Kidney (tissue), 14 donors: ENCODE results near the gene KCNA3. TPM values are rescaled to one million over a fixed set of nuclear protein-coding genes. Genes with fewer than 3 reads are reported as not detected.

Experiments
- DNase-seq, 5 donors: peaks; one replicate each; pipeline ENCODE4 v3.0.0-alpha.2; 2013 to 2020
- FAIRE-seq: peaks from 2 replicates; lab custom pipeline; 2012; peaks lifted over from hg19 to GRCh38; lab: Jason Lieb, UNC
- H3K27ac ChIP-seq, 2 donors: one replicate each; pipeline ENCODE4 v1.7.0; 2013; ENCODE audit warnings: low read depth in 2 of 2, low read length in 2 of 2, inconsistent platforms in 1 of 2
- H3K27me3 ChIP-seq: one replicate; pipeline ENCODE4 v1.7.1; 2013; ENCODE audit warnings: low read length, inconsistent platforms; ENCODE audit not compliant: control insufficient read depth, insufficient read depth
- H3K36me3 ChIP-seq, 3 donors: one replicate each; pipeline versions ENCODE4 v1.7.0 to v1.7.1; 2013; ENCODE audit warnings: low read length in 3 of 3, control low read depth in 1 of 3, inconsistent platforms in 1 of 3; ENCODE audit not compliant: insufficient read depth in 3 of 3, control insufficient read depth in 2 of 3
- H3K4me1 ChIP-seq, 3 donors: one replicate each; pipeline versions ENCODE4 v1.7.0 to v1.7.1; 2013; ENCODE audit warnings: low read length in 3 of 3, inconsistent platforms in 1 of 3, low read depth in 1 of 3; ENCODE audit not compliant: control insufficient read depth in 2 of 3, insufficient read depth in 2 of 3
- H3K4me3 ChIP-seq, 3 donors: one replicate each; pipeline versions ENCODE4 v1.7.0 to v1.8.1; 2013; ENCODE audit warnings: low read length in 3 of 3, control low read depth in 1 of 3, inconsistent platforms in 1 of 3
- H3K9ac ChIP-seq, 3 donors: one replicate each; pipeline versions ENCODE4 v1.7.0 to v1.7.1; 2013; ENCODE audit warnings: low read length in 3 of 3, control low read depth in 1 of 3, inconsistent platforms in 1 of 3
- H3K9me3 ChIP-seq, 3 donors: one replicate each; pipeline versions ENCODE4 v1.7.0 to v1.7.1; 2013; ENCODE audit warnings: low read length in 3 of 3, control low read depth in 1 of 3, inconsistent platforms in 1 of 3; ENCODE audit not compliant: control insufficient read depth in 2 of 3, insufficient read depth in 1 of 3
- CTCF ChIP-seq: IDR thresholded peaks from 3 replicates; pipeline ENCODE4 v1.5.1; 2012; ENCODE audit warnings: mild to moderate bottlenecking, moderate library complexity, borderline replicate concordance; ENCODE audit not compliant: insufficient read depth; ENCODE audit errors: extremely low read depth
- intact Hi-C: fragments of 100-400 bp; cut with DNase I; formaldehyde crosslinking; loops from one replicate; pipeline ENCODE4 v1.11.1; 2022
- polyA plus RNA-seq: library from polyadenylated mRNA; stranded (reverse); fragments of 350-450 nt; fragmentation: Illumina TruSeq; extraction: RNeasy Lipid Tissue Mini Kit (QIAGEN cat#74804); gene quantifications from one replicate; pipeline ENCODE4 v1.2.3, GENCODE V29; 2014; ENCODE audit warnings: low read depth, low replicate concordance; ENCODE audit not compliant: insufficient read depth
- total RNA-seq: library from RNA; stranded (reverse); fragmentation: NEBNext Ultra II Directional; extraction: Animal tissue kit (Norgen Biotek cat#: 25700); gene quantifications from one replicate; pipeline ENCODE4 v1.2.1, GENCODE V29; 2021
- donor health status: control.
- donor health status: control.
- donor health status: control.
- donor health status: control.
- donor health status: control.
- donor health status: DM: yes; HTN: yes; CAD: no.
- donor health status: Normal renal cell carcinoma (clear cell type).

Gene KCNA3
- total and polyA plus RNA-seq, 2 donors from 2014 or later: 6.7 TPM; not detected in 1

DNA sequence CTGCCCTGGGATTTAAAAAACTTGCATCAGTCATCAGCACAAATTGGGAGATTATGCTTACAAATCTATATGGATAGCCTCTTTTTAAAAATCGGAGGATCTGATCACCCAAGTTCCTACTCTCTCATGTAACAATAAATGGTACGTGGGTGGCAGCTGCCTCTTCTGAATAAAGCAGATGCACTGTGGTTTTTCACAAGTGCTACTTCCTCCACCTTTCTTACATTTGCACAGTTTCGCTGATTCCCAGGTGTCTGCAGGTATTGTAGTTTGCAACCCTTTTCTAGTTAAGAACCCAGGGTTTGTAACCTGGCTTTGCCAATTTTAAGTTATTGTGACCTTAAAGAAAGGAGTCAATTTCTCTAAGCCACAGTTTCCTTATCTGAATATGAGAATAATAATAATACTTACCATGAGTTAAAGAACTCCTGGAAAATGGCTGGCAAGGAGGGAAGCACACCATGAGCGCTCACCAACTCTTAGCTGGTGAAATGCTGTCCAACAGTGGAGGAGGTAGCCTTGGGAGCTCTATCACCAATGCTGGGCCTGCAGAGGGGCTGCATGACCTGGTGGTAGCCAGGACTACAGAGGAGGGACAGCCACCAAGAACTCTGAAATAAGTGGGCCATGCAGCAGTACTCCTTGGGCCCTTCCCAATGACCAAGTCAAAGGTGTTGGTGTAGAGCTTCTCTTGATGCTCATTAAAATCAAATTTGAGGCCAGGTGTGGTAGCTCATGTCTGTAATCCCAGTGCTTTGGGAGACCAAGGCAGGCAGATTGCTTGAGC lies 38.4 kb downstream of the KCNA3 start:
- Histone ChIP-seq H3K9me3 (no peaks in the 10 kb centered on the region), H3K27me3 (no peaks in the 10 kb centered on the region), H3K4me1 (no peaks in the 10 kb centered on the region), H3K9ac (no peak overlapping the region), H3K4me3 (no peak overlapping the region), H3K36me3 (no peaks in the 10 kb centered on the region), H3K27ac (no peak overlapping the region)
- no peak for TF ChIP-seq CTCF
- DNase-seq (no peak), FAIRE-seq (no peak)
- intact Hi-C loops: no loop called here

DNA sequence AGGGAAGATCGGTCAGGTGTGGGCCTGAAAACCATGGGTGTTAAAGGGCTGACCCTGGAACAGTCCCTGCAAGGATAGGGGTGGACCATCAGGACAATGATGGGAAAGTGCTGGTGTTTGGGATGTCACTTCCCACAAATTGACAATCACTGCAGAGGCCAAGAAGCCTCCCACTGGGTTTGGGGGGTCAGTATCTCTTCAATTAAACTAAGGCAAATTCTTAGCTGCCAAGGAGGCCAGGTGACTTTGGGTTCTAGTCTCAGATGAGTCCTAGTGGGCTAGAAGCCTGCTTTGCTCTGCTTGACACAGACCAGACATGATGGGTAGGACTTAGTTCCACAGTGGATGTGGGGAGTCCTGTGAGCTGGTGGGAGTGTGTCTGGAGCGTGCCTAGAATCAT lies 39.3 kb downstream of the KCNA3 start:
- DNase-seq (no peak), FAIRE-seq (no peak)
- TF ChIP-seq CTCF: no peak
- intact Hi-C loops: no loop called here
- peaks cover 0 to 2% (median 0%) of the 10 kb centered on the region in 3 donors for H3K4me1 ChIP-seq
- no peak overlapping the region for H3K27ac ChIP-seq
- no peak overlapping the region for H3K4me3 ChIP-seq
- H3K9ac ChIP-seq: no peak overlapping the region
- H3K27me3 ChIP-seq: no peaks in the 10 kb centered on the region
- no peaks in the 10 kb centered on the region for H3K9me3 ChIP-seq
- H3K36me3 ChIP-seq: no peaks in the 10 kb centered on the region

- H3K4me1 ChIP-seq: peaks cover 0 to 2% (median 0%) of the 10 kb centered on the region in 3 donors
- DNase-seq: peak; percentile 21 to 92 (median 43)
- H3K27ac ChIP-seq: no peak overlapping the region
- no peak for FAIRE-seq
- H3K36me3 ChIP-seq: no peaks in the 10 kb centered on the region
- no peak overlapping the region for H3K4me3 ChIP-seq
- intact Hi-C loops: no loop called here
- no peak overlapping the region for H3K9ac ChIP-seq
- no peaks in the 10 kb centered on the region for H3K27me3 ChIP-seq
- H3K9me3 ChIP-seq: no peaks in the 10 kb centered on the region
- no peak for TF ChIP-seq CTCF
These were observed 40.1 kb downstream of the KCNA3 start for GRCh38 chr1:110634455-110635311.
